ENCODE results near the gene PTPRN2. TPM values are rescaled to one million over a fixed set of nuclear protein-coding genes. Genes with fewer than 3 reads are reported as not detected.

Gene PTPRN2
- total and polyA plus RNA-seq, 2 donors from 2014 or later: 4.8 to 6.2 TPM

- H3K4me3 ChIP-seq (ENCODE audit: low read length in 3 of 3): no peak overlapping the region
- intact Hi-C loops (cut with DNase I): no loop called here
- H3K36me3 ChIP-seq (ENCODE audit: control insufficient read depth in 2 of 3, insufficient read depth in 3 of 3, low read length in 3 of 3): no peaks in the 10 kb centered on the region
- DNase-seq (peak in 2 of 5 donors; percentile 7 to 70), FAIRE-seq (no peak)
- no peak overlapping the region for H3K27ac ChIP-seq (ENCODE audit: low read depth in 2 of 2, low read length in 2 of 2)
- H3K27me3 ChIP-seq (ENCODE audit: control insufficient read depth, insufficient read depth, low read length): no peaks in the 10 kb centered on the region
- no peaks in the 10 kb centered on the region for H3K9me3 ChIP-seq (ENCODE audit: control insufficient read depth in 2 of 3, insufficient read depth in 1 of 3, low read length in 3 of 3)
- no peak overlapping the region for H3K9ac ChIP-seq (ENCODE audit: low read length in 3 of 3)
- H3K4me1 ChIP-seq (ENCODE audit: control insufficient read depth in 2 of 3, insufficient read depth in 2 of 3, low read depth in 1 of 3, low read length in 3 of 3): no peaks in the 10 kb centered on the region
- TF ChIP-seq, protein P1, sequence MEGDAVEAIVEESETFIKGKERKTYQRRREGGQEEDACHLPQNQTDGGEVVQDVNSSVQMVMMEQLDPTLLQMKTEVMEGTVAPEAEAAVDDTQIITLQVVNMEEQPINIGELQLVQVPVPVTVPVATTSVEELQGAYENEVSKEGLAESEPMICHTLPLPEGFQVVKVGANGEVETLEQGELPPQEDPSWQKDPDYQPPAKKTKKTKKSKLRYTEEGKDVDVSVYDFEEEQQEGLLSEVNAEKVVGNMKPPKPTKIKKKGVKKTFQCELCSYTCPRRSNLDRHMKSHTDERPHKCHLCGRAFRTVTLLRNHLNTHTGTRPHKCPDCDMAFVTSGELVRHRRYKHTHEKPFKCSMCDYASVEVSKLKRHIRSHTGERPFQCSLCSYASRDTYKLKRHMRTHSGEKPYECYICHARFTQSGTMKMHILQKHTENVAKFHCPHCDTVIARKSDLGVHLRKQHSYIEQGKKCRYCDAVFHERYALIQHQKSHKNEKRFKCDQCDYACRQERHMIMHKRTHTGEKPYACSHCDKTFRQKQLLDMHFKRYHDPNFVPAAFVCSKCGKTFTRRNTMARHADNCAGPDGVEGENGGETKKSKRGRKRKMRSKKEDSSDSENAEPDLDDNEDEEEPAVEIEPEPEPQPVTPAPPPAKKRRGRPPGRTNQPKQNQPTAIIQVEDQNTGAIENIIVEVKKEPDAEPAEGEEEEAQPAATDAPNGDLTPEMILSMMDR (IDR thresholded peaks at IDR 0.05; ENCODE audit: borderline replicate concordance, extremely low read depth, insufficient read depth): no peak
Observed at GRCh38 chr7:158447506-158448171, 140.0 kb downstream of the PTPRN2 start.

- Histone ChIP-seq H3K27ac (ENCODE audit: low read depth in 2 of 2, low read length in 2 of 2) (no peak overlapping the region), H3K27me3 (ENCODE audit: control insufficient read depth, insufficient read depth, low read length) (no peaks in the 10 kb centered on the region), H3K9ac (ENCODE audit: low read length in 3 of 3) (no peak overlapping the region), H3K4me1 (ENCODE audit: control insufficient read depth in 2 of 3, insufficient read depth in 2 of 3, low read depth in 1 of 3, low read length in 3 of 3) (no peaks in the 10 kb centered on the region), H3K9me3 (ENCODE audit: control insufficient read depth in 2 of 3, insufficient read depth in 1 of 3, low read length in 3 of 3) (no peaks in the 10 kb centered on the region), H3K4me3 (ENCODE audit: low read length in 3 of 3) (no peak overlapping the region), H3K36me3 (ENCODE audit: control insufficient read depth in 2 of 3, insufficient read depth in 3 of 3, low read length in 3 of 3) (no peaks in the 10 kb centered on the region)
- DNase-seq: no peak
- intact Hi-C loops (cut with DNase I): no loop called here
- TF ChIP-seq, protein P1 (IDR thresholded peaks at IDR 0.05; ENCODE audit: borderline replicate concordance, extremely low read depth, insufficient read depth): no peak
- FAIRE-seq: no peak
Observed at GRCh38 chr7:158447151-158447505, 140.5 kb downstream of the PTPRN2 start.

GRCh38 chr7:158446706-158447105, 140.9 kb downstream of the PTPRN2 start:
- H3K9me3 ChIP-seq (ENCODE audit: control insufficient read depth in 2 of 3, insufficient read depth in 1 of 3, low read length in 3 of 3): no peaks in the 10 kb centered on the region
- intact Hi-C loops (cut with DNase I): no loop called here
- H3K9ac ChIP-seq (ENCODE audit: low read length in 3 of 3): no peak overlapping the region
- no peak for FAIRE-seq
- peak in 1 of 5 donors; percentile 56 for DNase-seq
- TF ChIP-seq, protein P1 (IDR thresholded peaks at IDR 0.05; ENCODE audit: borderline replicate concordance, extremely low read depth, insufficient read depth): no peak
- H3K27me3 ChIP-seq (ENCODE audit: control insufficient read depth, insufficient read depth, low read length): no peaks in the 10 kb centered on the region
- H3K4me1 ChIP-seq (ENCODE audit: control insufficient read depth in 2 of 3, insufficient read depth in 2 of 3, low read depth in 1 of 3, low read length in 3 of 3): no peaks in the 10 kb centered on the region
- H3K4me3 ChIP-seq (ENCODE audit: low read length in 3 of 3): no peak overlapping the region
- no peak overlapping the region for H3K27ac ChIP-seq (ENCODE audit: low read depth in 2 of 2, low read length in 2 of 2)
- H3K36me3 ChIP-seq (ENCODE audit: control insufficient read depth in 2 of 3, insufficient read depth in 3 of 3, low read length in 3 of 3): no peaks in the 10 kb centered on the region

DNA sequence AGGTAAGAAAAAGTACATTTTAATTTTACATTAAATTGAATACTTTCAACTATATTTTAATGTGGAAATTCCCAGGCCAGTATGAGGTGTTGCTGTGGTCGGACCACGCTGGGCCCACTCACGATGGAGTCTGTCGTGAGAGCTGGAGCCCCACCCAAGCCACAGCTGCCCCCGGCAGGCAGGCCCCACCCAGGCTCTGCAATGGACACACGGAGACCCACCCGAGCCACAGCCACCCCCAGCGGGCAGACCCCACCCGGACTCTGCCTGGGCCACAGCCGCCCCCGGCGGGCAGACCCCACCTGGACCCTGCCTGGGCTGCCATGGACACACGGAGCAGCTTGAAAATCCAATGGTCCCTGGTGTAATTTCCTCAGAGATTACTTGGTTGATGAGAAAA, 141.3 kb downstream of the PTPRN2 start:
- Histone ChIP-seq H3K9ac (ENCODE audit: low read length in 3 of 3) (no peak overlapping the region), H3K27me3 (ENCODE audit: control insufficient read depth, insufficient read depth, low read length) (no peaks in the 10 kb centered on the region), H3K9me3 (ENCODE audit: control insufficient read depth in 2 of 3, insufficient read depth in 1 of 3, low read length in 3 of 3) (peaks cover 0 to 3% (median 0%) of the 10 kb centered on the region in 3 donors), H3K4me1 (ENCODE audit: control insufficient read depth in 2 of 3, insufficient read depth in 2 of 3, low read depth in 1 of 3, low read length in 3 of 3) (no peaks in the 10 kb centered on the region), H3K36me3 (ENCODE audit: control insufficient read depth in 2 of 3, insufficient read depth in 3 of 3, low read length in 3 of 3) (no peaks in the 10 kb centered on the region), H3K27ac (ENCODE audit: low read depth in 2 of 2, low read length in 2 of 2) (no peak overlapping the region), H3K4me3 (ENCODE audit: low read length in 3 of 3) (no peak overlapping the region)
- FAIRE-seq (no peak), DNase-seq (peak in 1 of 5 donors; percentile 47)
- TF ChIP-seq, protein P1 (IDR thresholded peaks at IDR 0.05; ENCODE audit: borderline replicate concordance, extremely low read depth, insufficient read depth): no peak
- intact Hi-C loops (cut with DNase I): no loop called here

Data from kidney (tissue), 14 donors.